Measurements from ENCODE around the gene IQCE.

Gene IQCE

DNA sequence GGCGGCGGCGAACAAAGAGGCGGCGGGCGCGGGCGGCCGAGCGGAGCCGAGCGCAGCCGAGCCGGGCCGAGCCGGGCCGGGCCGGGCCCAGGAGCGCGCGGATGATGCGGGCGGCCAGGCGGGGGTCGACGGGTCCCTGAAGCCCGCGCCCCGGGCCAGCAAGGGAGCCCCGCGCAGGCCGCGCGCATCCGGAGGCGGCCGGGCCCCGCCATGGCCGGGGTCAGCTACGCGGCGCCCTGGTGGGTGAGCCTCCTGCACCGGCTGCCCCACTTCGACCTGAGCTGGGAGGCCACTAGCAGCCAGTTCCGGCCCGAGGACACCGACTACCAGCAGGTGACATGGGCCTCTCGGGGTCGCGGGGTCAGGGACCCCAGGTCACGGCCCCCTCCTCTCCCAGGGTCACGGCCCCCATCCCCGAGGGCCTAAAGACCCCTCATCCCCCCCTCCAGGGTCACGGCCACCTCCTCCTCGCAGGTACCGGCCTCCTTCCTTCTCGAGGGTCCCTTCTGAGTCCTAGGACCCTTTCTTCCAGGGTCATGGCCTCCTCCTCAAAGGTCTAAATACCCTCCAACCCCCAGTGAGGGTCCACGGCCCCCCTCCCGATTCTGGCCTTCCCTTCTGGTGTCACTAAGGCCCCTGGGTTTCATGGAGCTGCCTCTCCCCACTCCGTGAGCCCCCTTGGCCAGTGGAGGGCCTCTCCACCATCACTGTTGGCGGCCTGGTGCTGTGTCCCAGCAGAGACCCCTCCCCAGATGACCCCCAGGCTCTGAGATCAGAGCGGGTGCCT is 73.4 kb downstream of the IQCE start, which contains the start of gene TTYH3:
Gene TTYH3, plus strand, starts transcription at position 41 of the 787 bp plus-strand sequence. Its CDS starts 170 bp downstream, at position 211.
- FAIRE-seq (no peak), DNase-seq (ENCODE audit: low spot score) (no peak)

DNA sequence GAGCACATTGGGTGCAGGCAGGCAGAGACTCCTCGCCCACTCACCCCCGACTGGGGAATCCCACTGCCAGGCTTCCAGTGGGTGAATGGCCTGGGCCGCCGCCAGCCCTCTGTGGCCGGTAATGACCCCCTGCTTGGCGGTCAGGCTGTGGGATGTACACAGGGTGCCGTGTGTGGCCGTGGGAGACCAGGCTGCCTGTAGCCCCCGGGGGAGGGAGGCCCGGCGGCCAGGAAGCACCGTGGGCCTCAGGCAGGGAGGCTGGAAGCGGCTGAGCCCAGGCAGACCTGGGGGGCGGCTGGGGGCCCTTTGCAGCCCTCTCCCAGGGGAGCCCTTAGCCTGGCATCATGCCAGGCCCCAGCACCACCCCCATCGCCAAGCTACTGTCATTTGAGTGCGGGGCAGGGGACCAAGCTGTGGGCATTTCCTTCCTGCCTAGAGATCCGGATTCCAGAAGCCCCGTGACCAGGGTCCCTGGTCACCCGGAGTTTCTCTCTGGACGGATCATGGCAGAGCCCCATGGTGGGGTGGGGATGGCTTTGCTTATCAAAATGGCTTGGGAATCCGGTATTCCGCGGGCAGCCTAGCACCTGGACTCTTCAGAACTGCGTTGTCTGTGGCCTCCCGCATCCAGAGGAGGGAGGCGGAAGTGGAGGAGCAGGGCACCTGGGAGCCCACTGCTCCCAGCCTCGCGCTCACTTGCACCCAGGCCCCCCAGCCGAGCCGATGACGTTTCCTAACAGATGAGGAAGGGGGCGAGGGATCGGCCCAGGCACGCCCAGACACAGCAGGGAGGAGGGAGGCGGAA is 74.2 kb downstream of the IQCE start:
- FAIRE-seq, result peak; percentile 97
- peak; percentile 79 for DNase-seq (ENCODE audit: low spot score)

DNA sequence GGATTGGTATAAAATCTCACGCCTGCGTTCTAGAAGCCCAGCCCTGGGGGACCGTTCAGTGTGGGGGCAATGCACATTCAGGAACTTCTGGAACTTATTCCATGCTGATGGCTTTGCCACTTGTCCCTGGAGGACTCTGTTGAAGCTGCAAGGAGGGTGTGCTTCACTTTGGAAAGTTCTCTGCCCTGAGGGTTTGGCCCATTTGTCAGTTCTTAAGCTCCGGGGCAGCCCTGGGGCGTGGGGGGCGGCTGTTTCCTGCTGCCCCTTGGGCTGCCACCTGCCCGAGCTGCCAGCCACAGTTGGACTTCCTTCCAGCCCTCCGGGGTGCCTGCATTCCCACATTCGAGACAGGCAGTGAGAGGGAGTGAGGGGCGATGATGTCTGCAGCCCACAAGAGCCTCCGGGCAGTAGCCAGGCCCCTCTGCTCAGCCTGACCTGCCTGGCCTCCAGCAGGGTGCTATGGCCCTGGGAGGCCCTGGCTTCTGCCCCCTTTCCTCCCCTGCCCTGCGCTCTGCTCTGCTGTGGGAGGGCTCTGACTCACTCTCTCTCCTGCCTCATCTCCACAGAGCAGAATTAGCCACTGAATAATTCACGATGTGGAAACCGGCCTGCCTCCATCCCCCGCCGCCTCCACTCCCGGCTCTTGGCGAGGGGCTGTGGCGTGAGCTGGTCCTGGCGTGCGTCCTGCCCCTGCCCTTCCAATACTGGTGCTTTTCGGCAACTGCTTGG is 74.9 kb downstream of the IQCE start:
- DNase-seq (ENCODE audit: low spot score), result peak; percentile 86
- FAIRE-seq, result peak; percentile 99

DNA sequence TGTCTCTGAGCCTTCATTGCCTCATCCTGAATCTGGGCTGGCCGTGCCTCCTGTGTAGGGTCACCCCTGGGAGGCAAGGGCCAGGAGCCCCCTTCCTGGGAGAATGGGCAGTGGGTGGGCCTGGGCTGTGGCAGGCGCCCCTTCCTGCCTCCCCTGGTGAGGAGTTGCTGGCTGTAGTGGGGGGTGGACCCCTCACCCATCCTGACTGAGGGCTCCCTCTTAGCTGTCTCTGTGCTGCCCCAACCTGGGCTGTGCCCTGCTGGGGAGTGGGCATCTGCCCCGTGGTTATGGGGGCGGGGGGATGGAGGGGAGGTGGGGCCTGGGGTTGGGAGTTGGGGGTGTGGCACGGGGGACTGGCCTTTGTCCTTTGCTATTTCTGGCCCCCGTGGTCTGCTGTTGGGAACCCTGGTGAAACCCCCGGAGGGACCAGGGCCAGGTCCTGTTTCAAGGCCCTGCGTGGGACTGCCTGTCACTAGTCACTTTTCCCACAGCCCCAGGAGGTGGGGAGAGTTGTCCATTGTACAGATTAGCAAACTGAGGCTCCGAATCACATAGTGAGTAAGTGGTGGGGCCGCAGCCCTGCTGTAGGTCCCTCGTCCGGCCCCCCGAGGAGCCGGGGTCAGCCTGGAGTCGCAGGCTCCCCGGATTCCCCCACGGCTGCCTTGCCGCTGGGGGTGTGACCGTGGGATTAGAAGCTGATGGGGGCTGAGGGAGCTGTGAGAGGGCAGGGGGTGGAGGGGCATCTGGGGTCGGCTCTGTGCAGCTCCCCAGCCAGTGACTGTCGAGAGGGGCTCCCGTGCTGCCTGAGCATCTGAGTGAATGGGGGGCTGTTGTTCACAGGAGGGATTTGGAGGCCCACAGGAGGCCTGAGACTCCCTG is 75.7 kb downstream of the IQCE start:
- FAIRE-seq, result no peak
- DNase-seq (ENCODE audit: low spot score), result no peak

DNA sequence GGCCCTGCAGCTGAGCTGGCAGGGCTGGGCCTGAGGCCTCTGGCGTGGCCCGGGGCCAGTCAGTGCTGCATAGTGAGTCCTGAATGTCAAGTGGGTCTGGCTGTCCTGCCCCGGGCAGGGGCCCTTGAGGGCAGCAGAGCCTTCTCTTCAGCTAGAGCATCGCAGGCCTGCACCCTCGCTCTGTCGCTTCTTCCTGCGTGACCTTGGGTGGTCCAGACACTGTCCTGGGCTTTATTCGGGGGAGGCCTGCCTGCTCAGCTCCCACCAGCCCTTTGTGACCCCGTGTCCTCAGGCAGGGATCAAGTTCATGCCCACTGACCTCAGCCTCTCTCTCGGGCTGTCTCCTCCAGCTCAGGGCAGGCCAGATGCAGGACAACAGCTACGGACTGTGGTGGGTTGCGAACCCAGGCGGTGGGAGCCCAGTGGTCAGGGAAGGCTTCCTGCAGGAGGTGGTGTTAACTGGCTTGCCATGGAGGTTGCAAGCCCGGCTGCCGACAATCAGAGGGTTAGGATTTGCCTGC is 76.4 kb downstream of the IQCE start:
- no peak for FAIRE-seq
- DNase-seq (ENCODE audit: low spot score), result no peak

DNA sequence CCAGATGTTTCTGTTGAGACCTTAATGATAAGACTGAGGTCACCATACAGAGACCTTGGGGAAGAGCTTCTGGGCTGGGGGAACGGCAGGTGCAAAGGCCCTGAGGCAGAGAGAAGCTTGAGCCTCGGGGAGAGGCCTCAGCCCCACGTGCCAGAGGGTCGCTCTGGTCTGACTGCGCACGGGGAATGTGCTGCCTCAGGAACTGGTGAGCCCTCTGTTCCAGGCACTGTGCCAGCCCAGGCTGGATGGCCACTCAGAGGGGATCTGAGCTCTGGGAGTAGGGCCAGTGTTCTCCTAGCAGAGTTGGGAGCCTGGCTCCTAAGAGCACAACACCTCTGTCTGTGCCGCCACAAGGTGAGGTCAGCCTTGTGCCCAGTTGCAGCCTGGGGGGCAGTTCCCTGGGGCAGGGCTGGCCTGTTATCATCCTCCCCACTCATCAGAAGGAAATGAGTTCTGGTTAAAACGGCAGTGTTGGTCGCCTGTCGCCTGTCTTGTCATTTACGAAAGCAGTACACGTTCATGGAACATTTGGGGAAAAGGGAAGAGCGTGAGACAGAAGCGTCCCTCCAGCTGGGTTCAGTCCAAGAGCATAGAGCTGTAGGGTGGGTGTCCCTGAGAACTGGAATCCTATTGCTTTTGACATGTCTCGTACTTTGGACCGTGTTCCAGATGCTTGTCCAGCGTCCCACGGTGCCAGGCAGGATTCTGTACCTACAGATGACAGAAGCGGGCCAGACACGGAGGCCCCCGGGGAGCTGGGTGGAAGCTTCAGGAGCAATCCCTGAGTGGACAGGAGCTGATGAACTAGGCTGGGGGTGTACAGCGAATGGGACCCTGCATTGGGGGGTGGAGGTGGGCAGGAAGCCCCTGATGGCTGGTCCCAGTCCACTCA is 77.3 kb downstream of the IQCE start:
- DNase-seq (ENCODE audit: low spot score) (no peak), FAIRE-seq (peak; percentile 96)

DNA sequence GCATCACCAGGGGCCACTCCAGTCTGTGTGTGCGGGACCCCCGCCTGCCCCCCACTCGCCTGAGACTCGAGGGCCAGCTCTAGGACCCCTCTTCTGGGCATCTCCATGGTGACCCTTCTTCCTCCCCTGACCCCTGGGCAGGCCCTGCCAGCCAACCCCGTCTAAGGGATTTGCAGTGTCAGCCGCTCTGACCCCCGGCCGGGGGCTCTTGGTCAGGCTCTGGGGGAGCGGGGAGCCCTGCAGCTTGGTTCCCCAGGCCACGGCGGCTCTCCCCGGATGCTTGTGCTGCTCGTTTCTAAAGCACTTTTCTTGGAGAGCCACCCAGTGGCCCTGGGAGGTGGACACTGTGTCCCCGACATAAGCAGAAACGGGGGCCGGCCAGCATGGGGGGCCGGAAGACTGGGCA is 78.3 kb downstream of the IQCE start:
- no peak for FAIRE-seq
- DNase-seq (ENCODE audit: low spot score), result no peak

DNA sequence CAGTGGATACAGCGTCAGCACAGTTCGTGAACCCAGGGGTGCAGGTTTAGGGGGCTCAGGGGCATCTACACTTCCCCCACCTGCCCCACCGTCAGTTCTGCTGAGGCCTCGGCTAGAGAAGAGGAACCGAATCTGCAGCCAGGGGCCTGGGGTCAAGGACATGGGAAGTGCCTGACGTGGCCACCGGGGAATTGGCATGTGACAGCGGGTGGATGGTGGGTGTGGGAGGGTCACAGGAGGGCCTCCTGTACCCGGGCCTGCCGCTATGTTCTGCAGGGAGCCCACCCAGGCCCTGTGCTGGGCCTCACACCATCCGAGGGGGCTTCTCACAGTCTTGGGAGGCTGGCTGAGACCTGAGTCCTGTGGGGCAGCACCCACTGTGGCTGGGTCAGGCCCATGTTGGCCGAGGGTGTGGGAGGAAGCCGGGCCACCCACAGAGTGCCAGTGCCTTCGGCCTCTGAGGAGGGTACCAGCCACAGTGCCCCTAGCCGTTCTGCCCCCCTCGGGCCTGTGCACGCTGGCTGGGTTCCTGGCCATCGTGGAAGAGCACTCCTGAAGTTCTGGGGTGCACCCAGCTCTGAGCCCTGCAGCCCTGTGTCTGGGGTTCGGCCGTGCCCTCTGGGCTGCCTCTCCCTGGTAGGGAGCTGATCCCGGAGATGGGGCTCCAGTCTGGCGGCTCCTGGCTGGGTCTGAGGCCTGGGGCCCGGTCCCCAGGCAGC is 78.9 kb downstream of the IQCE start:
- FAIRE-seq, result peak; percentile 87

DNA sequence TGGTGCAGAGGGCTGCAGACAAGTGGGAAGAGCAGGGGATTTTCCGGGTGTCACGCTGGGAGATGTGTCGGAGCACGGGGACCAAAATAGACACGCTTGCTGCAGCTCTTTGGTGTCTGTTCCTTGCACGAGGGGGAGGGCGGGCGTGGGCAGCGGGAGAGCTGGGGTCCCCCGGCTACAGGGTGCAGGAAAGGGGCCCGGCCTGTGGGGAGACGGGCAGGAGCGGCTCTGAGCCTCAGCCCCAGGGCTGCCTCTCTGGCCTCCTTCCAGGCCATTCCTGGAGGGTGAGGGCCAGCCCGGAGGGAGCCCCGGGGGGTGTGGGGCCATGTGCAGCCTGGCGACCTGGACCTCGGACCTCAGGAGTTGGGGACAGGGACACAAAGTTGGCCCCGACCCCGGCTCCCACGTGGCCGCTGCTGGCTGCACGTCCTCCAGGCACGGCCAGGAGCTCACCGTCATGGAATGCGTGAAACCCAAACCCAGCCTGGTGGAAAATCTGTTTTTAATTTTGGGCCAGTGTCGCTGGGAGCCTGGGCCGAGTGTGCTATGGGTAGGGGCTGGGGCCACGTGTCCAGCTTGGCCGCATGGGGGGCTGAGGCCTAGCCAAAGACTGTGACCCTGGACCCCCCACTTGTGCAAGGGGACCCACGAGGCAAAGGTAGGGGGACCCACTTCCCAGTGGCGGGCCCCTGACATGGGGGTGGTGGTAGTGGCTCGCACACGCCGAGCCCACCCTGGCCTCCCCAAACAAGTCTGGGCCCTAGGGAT is 79.6 kb downstream of the IQCE start:
- FAIRE-seq (peak; percentile 27), DNase-seq (ENCODE audit: low spot score) (no peak)

More for the DNA sequence above, 78.9 kb downstream of the IQCE start:
- DNase-seq (ENCODE audit: low spot score), result no peak

DNA sequence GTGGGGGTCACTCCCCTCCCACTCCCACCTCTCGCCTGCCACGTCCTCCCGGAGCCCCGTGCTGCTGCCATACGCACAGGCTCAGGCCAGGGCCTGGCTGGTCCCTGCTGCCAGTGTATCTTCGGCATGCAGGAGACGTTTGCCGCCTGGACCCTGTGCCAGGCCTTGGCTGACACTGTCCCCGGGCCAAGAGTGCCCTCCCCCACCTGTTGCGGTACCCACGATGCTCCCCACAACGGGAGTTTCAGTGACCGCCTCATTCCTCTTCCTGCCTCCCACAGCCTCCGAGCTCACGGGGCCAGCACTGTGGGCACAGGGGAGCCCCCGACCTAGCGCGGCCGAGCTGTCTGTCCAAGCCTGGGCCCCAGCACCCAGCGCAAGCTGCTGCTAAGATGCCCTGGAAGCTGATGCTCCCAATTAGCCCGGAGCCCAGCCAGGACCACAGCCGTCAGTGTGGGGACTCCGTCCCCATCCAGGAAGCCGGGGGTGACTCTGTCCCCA is 80.5 kb downstream of the IQCE start:
- no peak for DNase-seq (ENCODE audit: low spot score)
- peak; percentile 86 for FAIRE-seq

DNA sequence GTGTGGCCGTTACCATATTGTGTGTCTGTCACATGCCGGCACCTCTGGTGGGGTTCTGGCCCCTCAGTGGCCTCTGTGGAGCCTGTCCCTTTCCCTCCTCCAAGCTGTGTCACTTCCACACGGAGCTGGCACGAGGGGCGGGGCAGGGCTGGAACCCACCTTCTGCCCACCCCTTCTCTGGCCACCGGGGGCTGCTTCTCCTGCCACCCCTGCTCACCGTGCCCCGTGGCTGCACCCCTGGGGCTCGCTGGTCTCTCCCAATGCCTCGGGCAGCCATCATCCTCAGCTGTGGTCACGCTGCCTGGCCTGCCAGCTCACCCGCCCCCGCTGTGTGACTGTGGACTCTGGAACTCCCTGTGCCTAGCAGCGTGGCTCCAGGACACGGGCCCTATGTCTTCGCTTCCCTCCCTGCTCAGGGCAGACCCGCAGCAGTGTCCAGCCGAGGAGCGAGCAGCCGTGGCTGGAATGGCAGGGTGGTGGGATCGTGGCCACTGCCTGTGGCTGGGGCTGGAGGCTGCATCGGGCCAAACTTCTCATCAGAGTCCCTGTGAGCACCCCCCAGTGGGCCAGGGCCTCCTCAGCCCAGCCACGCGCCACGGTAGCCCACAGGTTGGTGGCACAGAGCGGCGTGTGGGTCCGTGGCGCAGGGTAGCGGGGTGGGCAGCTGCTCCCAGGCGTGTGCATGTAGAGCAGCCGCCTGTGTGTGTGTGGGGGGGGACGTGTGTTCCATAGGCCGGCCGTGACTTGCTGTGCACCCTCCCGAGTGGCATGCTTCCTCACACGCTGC is 81.1 kb downstream of the IQCE start:
- FAIRE-seq, result no peak

DNA sequence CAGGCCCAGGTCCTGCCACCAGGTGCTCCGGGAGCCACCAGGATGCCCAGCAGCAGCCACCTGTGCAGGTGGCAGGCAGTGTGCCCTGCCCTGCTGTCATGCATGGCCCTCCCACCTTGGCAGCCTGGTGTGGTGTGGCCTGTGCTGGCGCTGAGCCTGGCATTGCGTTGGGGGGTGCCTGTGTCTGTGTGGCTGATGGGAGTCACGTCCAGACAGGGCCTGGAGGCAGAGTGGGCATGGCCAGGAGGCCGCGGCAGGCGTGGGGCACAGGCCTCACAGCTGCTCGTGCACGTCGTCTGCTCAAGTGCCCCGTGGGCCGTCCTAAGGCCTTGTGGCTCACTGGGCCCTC is 81.7 kb downstream of the IQCE start:
- no peak for DNase-seq (ENCODE audit: low spot score)
- no peak for FAIRE-seq

More for the DNA sequence above, 81.1 kb downstream of the IQCE start:
- DNase-seq (ENCODE audit: low spot score), result no peak

DNA sequence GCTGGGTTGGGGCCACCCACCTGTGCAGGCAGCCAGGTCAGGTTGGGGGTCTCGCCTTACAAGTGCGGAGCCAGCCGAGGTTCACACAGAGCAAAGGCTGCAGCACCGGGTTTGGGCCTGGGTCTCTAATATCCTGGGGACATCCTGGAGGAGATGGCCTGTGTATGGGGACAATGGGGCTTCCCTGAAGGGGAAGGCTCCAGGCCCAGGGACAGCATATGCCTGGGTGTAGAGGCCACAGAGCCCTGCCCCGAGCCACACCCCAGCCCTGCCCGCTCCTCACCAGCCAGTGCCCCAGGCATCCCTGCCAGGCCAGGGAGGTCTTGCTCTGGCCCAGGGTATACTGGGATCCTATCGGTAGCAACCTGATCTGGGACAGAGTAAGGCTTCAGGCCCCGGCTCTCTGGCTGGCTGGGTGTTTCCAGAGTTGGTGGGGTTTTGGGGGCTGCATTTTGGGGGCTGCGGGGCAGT is 82.1 kb downstream of the IQCE start:
- DNase-seq (ENCODE audit: low spot score) (peak; percentile 59), FAIRE-seq (no peak)

DNA sequence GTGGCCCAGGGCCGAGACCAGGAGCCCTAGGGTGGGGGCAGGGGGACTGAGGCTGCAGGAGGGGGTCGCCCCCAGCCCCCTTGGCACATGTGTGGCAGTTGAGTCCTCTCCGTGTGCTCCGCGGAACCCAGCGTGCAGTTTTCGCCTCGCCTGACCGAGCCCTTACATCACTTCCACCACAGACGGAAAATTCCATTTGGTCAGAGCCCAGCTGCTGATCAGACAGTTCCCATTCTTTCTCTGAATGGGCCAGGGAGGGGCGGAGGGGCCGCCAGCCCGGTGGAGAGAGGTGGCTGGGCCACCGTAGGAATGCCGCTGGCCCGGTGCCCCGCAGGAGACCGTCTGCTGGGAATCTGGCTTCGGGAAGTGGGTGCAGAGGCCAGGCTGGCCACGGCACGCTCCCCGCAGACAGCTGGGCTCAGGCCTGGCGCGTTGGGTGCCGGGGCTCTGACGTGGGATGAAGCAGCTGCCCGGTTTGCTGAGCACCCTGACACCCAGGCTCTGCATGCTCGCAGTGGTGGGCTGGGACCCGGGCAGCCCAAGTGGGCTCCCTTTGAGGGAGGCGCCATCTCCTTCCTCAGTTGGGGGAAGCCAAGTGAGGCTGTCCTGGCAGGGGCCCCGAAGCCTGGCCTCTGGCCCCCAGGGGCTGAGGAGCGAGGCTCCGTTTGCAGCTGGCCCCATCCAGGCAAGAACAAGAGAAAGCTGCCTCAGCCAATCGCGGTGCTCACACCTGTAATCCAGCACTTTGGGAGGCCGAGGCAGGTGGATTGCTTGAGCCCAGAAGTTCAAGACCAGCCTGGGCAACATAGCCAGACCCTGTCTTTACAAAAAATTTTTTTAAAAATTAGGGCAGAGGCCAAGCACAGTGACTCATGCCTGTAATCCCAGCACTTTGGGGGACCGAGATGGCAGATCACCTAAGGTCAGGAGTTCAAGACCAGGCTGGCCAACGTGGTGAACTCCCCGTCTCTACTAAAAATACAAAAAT is 82.9 kb downstream of the IQCE start:
- FAIRE-seq, result peak; percentile 99

DNA sequence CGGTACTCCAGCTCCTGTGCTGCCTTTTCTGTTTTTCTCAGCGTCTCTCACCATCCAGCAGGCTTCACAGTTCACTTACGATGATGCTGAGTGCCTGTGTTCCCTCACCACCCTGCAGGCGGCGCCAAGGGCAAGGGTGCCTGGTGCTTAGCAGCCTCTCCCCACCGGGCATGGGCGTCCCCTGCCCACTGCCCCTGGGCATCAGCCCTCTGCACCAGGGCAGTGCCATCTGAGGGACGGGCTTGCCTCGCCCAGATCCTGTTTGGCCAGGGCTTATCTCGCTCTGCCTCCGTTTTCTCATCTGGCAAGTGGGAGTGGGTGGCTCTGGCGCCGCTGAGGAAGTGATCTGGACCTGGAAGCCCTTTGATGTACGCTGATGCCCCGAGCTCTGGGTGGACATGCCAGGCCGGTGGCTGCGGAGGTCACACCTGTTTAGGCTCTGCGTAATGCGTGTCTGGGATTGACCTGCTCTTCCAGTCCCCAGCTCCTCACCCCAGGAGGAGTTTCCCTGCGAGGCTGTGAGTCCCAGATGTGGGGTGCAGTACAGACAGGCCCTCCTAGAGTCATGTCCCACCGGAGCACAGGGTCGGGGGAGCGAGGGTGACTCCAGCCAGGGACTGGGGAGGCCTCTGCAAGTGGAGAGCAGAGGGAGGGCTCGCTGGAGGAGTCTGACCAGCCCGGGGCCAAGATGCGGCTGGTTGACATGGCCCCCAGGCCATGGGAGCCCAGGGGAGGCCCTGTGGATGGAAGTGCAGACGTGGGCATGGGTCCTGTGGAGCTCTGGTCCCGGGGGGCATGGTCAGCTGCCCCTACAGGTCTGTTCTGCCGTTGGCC is 84.8 kb downstream of the IQCE start:
- DNase-seq (ENCODE audit: low spot score) (no peak), FAIRE-seq (peak; percentile 83)

More for the DNA sequence above, 82.9 kb downstream of the IQCE start:
- peak; percentile 99 for DNase-seq (ENCODE audit: low spot score)

All from urothelium cell line (cell line).